ENCODE data around the gene PLB1. TPM values are rescaled to one million over a fixed set of nuclear protein-coding genes. Genes with fewer than 3 reads are reported as not detected.

The PLB1 gene
- total and polyA plus RNA-seq, 9 of the 15 experiments (the other 6 are each of a cell fraction or from before 2014, with no cell fraction given) = 0.01 to 0.09 (median 0.07) TPM; not detected in 2

DNA sequence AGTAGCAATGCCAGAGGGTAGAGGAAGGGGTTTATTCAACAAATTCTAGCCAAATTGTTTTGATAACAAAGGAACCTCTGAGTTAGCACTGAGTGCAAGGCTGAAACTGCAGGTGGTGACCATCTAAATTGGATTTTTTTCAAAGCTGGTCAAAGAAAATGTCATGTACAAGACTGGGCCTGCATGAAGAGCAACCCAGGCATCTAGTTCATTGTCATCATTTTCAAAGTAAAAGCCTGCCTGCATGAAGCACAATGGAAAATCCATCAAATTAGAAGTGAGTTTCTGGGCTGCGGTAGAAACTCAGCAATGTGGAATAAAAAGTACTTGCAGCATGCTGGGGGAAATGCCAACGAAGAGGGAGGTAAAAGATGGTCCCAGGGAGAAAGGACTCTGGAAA is 175.0 kb downstream of the PLB1 start:
- CTCF ChIA-PET (ENCODE audit: low intra/inter-chr PET ratio) = no interaction called here
- Histone ChIP-seq H3K4me2 (ENCODE audit: insufficient read depth, low read length) (no peak overlapping the region), H3K36me3 (ENCODE audit: control insufficient read depth, insufficient read depth, low read length) (no peaks in the 10 kb centered on the region), H3K4me3 (no peak overlapping the region), H3K9me1 (ENCODE audit: control insufficient read depth, insufficient read depth, low read length) (no peaks in the 10 kb centered on the region), H3K79me2 (ENCODE audit: control insufficient read depth, insufficient read depth, low read length) (no peaks in the 10 kb centered on the region), H3K27ac (ENCODE audit: extremely low read depth, low read depth, low read length) (no peak overlapping the region), H4K20me1 (replicated peaks; ENCODE audit: control insufficient read depth, insufficient read depth, low read length) (no peaks in the 10 kb centered on the region), H3K9ac (ENCODE audit: insufficient read depth in 1 of 2, low read depth in 2 of 2, low read length in 2 of 2) (no peak overlapping the region), H3K9me3 (replicated peaks; ENCODE audit: control insufficient read depth, insufficient read depth, low read depth, low read length) (no peaks in the 10 kb centered on the region), H3K27me3 (ENCODE audit: control insufficient read depth in 2 of 2, insufficient read depth in 2 of 2, low read length in 2 of 2) (peaks cover 7 to 24% of the 10 kb centered on the region in 2 experiments; a peak in 4 of 5 replicates), H2AFZ (ENCODE audit: low read depth, low read length) (no peak overlapping the region), H3K4me1 (replicated peaks in 1 of 2; ENCODE audit: control insufficient read depth in 2 of 2, insufficient read depth in 2 of 2, low read length in 2 of 2) (no peaks in the 10 kb centered on the region)
- no peak for TF ChIP-seq ZNF316 (IDR thresholded peaks at IDR 0.05)
- no peak for TF ChIP-seq FOXJ3 (CRISPR knock-in tag; IDR thresholded peaks at IDR 0.05)
- TF ChIP-seq ZNF12 (CRISPR knock-in tag; IDR thresholded peaks at IDR 0.05) = no peak
- TF ChIP-seq, protein P1, sequence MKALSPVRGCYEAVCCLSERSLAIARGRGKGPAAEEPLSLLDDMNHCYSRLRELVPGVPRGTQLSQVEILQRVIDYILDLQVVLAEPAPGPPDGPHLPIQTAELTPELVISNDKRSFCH (CRISPR knock-in tag; IDR thresholded peaks at IDR 0.05) = no peak
- TF ChIP-seq, protein P1 (tag; IDR thresholded peaks at IDR 0.05) = no peak
- peak; percentile 49; the same call in 1 of the 2 replicates for TF ChIP-seq MYNN (IDR thresholded peaks at IDR 0.05)
- no peak for TF ChIP-seq MYNN (CRISPR knock-in tag; IDR thresholded peaks at IDR 0.05)
- POLR2A ChIA-PET = interaction anchor here (0.6 kb wide), 1 partner anchor 56 kb away, joined by 3 read pairs; no protein-coding TSS in a partner anchor
- intact Hi-C loops (cut with micrococcal nuclease) (no loop called here), in situ Hi-C loops (cut with MboI) (no loop called here)
- DNase-seq (ENCODE audit: extremely low read depth in 1 of 4, low spot score in 3 of 4) = no peak
- no peak for ATAC-seq
- no TSS peak for BruUV-seq (replicated peaks)
- 19% methylated on average over 2 of the region's 2 CpGs for WGBS (ENCODE audit: insufficient coverage, low coverage, missing lambda C conversion rate)
- FAIRE-seq = no peak

DNA sequence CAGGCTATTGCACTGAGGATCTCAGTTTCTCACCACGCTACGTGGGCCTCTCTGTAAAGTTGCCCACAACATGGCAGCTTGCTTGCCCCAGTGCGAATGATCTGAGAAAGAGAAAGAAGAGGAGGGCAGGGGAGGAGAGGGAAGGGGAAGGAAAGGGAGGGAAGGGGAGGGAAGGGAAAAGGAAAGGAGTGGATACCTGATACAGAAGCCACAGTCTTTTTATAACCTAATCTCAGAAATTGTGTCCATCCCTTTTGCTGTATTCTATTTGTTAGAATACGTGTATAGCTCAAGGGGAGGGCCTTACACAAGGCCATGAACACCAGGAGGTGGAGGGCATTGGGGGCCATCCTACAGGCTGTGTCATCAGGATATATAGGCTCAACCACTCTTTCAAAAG is 177.5 kb downstream of the PLB1 start:
- no peak for TF ChIP-seq SAFB2 (IDR thresholded peaks at IDR 0.05; ENCODE audit: borderline replicate concordance, low read depth, low read length, severe bottlenecking)
- Histone ChIP-seq H3K9ac (ENCODE audit: insufficient read depth in 1 of 2, low read depth in 2 of 2, low read length in 2 of 2) (no peak overlapping the region), H3K27ac (ENCODE audit: extremely low read depth, low read depth, low read length) (no peak overlapping the region), H3K27me3 (ENCODE audit: control insufficient read depth in 2 of 2, insufficient read depth in 2 of 2, low read length in 2 of 2) (peaks cover 0 to 5% of the 10 kb centered on the region in 2 experiments; a peak in 3 of 5 replicates), H3K79me2 (ENCODE audit: control insufficient read depth, insufficient read depth, low read length) (no peaks in the 10 kb centered on the region), H3K9me3 (replicated peaks; ENCODE audit: control insufficient read depth, insufficient read depth, low read depth, low read length) (no peaks in the 10 kb centered on the region), H3K4me3 (no peak overlapping the region), H2AFZ (ENCODE audit: low read depth, low read length) (no peak overlapping the region), H3K9me1 (ENCODE audit: control insufficient read depth, insufficient read depth, low read length) (no peaks in the 10 kb centered on the region), H3K4me1 (replicated peaks in 1 of 2; ENCODE audit: control insufficient read depth in 2 of 2, insufficient read depth in 2 of 2, low read length in 2 of 2) (no peaks in the 10 kb centered on the region), H3K4me2 (ENCODE audit: insufficient read depth, low read length) (no peak overlapping the region), H3K36me3 (ENCODE audit: control insufficient read depth, insufficient read depth, low read length) (no peaks in the 10 kb centered on the region), H4K20me1 (replicated peaks; ENCODE audit: control insufficient read depth, insufficient read depth, low read length) (no peaks in the 10 kb centered on the region)
- ATAC-seq (no peak), DNase-seq (ENCODE audit: extremely low read depth in 1 of 4, low spot score in 3 of 4) (no peak), FAIRE-seq (no peak)
- intact Hi-C loops (cut with micrococcal nuclease) = no loop called here
- no TSS peak for BruUV-seq (replicated peaks)
- WGBS (ENCODE audit: insufficient coverage, low coverage, missing lambda C conversion rate) = 26% methylated on average over 4 of the region's 4 CpGs
- ChIA-PET POLR2A (no interaction called here), CTCF (ENCODE audit: low intra/inter-chr PET ratio) (no interaction called here)
- in situ Hi-C loops (cut with MboI) = no loop called here

All from K562 (cell line).